BE2C (cell line): ENCODE results near the gene NRIP1.

Source experiments
- DNase-seq: peaks from one replicate; pipeline ENCODE4 v3.0.0-alpha.2; 2020
- H3K27me3 ChIP-seq: fragments of 250-450 bp; sonication (Bioruptor Pico); 2 replicates; pipeline ENCODE4 v1.5.1; 2020; ENCODE audit warnings: mild to moderate bottlenecking
- H3K36me3 ChIP-seq: fragments of 250-450 bp; sonication (Bioruptor Pico); 2 replicates; pipeline ENCODE4 v1.5.1; 2020; ENCODE audit warnings: mild to moderate bottlenecking
- H3K4me1 ChIP-seq: fragments of 250-450 bp; sonication (Bioruptor Pico); 2 replicates; pipeline ENCODE4 v1.5.1; 2020
- H3K4me3 ChIP-seq: 2 replicates; pipeline ENCODE4 v1.5.1; 2011; ENCODE audit warnings: low read depth, low read length
- H3K9me3 ChIP-seq: fragments of 250-450 bp; sonication (Bioruptor Pico); 2 replicates; pipeline ENCODE4 v1.5.1; 2020
- CTCF ChIP-seq: IDR thresholded peaks from 2 replicates; pipeline ENCODE4 v1.5.1; 2012; ENCODE audit warnings: mild to moderate bottlenecking, low read depth, low read length

The NRIP1 gene

DNA sequence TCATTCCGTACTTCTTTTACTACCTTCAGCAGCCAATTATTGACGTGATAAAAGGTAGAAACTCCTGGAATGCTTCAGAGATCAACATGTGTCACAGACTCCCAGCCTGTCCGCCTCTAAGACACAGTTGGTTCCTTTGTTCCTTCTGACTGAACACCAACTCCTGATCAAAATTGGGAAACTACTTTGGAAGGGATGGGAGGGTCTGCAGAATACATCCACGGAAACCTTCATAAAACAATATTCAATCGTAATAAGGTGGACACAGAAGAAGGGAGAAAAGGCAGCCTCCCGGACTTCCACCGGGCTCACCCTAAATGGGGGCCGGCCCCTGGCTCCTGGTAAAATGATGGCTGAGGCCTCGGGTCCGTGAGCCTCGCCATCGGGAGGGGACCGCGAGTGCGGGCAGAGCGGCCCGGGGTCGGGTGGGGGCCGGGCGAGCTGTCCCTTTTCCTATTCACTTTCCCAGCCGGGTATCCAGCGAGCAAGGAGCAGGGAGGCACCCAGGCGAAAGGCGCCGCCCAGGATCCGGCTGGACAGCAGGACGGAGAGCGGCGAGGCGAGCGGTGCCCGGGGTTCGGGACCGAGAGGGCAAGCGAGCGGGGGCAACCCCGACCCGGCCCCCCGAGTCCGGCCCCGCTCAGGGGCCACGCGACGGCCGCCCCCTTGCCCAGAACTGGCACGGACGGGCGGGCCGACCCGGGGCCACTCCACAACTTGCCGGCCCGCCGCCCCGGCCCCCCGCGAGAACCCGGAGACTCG is 805 bp downstream of the NRIP1 start:
- peak; percentile 62 for DNase-seq
- no peaks in the 10 kb centered on the region for H3K9me3 ChIP-seq
- peak overlapping the region; percentile 78 for H3K4me3 ChIP-seq
- peaks cover 19% of the 10 kb centered on the region for H3K4me1 ChIP-seq
- no peaks in the 10 kb centered on the region for H3K36me3 ChIP-seq
- H3K27me3 ChIP-seq = no peaks in the 10 kb centered on the region
- TF ChIP-seq CTCF = no peak

GRCh38 chr21:15063081-15063813 is 1.6 kb downstream of the NRIP1 start:
- Histone ChIP-seq H3K27me3 (no peaks in the 10 kb centered on the region), H3K36me3 (no peaks in the 10 kb centered on the region), H3K4me3 (peak overlapping the region; percentile 78), H3K9me3 (no peaks in the 10 kb centered on the region), H3K4me1 (peaks cover 24% of the 10 kb centered on the region)
- DNase-seq = peak; percentile 14
- TF ChIP-seq CTCF = no peak

DNA sequence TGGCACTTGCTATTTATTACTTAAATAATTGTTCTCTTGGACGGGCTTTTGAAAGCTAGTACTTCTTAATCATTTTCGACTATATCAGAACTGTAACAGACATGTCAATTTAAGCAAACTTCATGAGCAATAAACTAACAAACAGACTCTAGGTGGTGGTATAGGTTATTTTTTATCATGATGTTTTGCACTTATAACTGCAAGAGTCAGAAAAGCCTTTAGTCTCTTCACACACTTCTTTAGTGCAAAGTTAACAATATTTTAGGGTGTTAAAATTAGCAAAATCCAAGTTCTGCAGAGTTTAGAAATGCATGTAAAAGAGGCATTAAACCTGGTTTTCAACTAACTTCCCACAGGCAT is 2.2 kb downstream of the NRIP1 start:
- no peaks in the 10 kb centered on the region for H3K27me3 ChIP-seq
- H3K4me1 ChIP-seq = peaks cover 30% of the 10 kb centered on the region
- TF ChIP-seq CTCF = peak; percentile 32
- DNase-seq = no peak
- H3K4me3 ChIP-seq = peak overlapping the region; percentile 78
- H3K9me3 ChIP-seq = no peaks in the 10 kb centered on the region
- H3K36me3 ChIP-seq = no peaks in the 10 kb centered on the region

- DNase-seq = no peak
- H3K4me1 ChIP-seq = peaks cover 30% of the 10 kb centered on the region
- TF ChIP-seq CTCF = no peak
- H3K27me3 ChIP-seq = no peaks in the 10 kb centered on the region
- peak overlapping the region; percentile 78 for H3K4me3 ChIP-seq
- H3K36me3 ChIP-seq = no peaks in the 10 kb centered on the region
- H3K9me3 ChIP-seq = no peaks in the 10 kb centered on the region
Observed at GRCh38 chr21:15061747-15062605, 2.8 kb downstream of the NRIP1 start.

DNA sequence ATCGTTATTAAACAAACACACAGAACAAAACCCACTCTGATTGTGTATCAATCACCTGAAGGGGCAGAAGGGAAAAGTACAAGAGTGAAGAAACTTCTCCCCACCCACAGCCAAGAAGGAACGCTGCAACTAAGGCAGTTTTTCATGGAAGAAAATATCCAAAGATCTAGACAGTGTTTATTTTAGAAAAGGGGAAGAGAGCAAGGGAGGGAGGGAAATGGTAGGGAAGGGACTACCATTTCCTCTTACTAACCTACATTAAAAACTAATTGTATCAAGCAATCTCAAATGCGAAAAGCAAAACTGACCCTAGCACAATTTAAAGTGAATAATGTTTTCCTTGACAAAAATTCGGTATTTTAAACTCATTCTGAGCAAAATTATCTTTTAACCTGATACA is 3.5 kb downstream of the NRIP1 start:
- Histone ChIP-seq H3K9me3 (no peaks in the 10 kb centered on the region), H3K4me1 (peaks cover 30% of the 10 kb centered on the region), H3K4me3 (no peak overlapping the region), H3K27me3 (no peaks in the 10 kb centered on the region), H3K36me3 (no peaks in the 10 kb centered on the region)
- DNase-seq = no peak
- TF ChIP-seq CTCF = no peak
